LNCAP (cell line): ENCODE results near the gene ZBTB20.

Source experiments
- TF ChIP-seq, protein P1 (sequence below): fragments of 450-650 bp; IDR thresholded peaks from 2 replicates; pipeline ENCODE4 v1.5.1; 2017; ENCODE audit warnings: mild to moderate bottlenecking

Gene ZBTB20

GRCh38 chr3:114700637-114701234 is 446.4 kb downstream of the ZBTB20 start:
- TF ChIP-seq, protein P1, sequence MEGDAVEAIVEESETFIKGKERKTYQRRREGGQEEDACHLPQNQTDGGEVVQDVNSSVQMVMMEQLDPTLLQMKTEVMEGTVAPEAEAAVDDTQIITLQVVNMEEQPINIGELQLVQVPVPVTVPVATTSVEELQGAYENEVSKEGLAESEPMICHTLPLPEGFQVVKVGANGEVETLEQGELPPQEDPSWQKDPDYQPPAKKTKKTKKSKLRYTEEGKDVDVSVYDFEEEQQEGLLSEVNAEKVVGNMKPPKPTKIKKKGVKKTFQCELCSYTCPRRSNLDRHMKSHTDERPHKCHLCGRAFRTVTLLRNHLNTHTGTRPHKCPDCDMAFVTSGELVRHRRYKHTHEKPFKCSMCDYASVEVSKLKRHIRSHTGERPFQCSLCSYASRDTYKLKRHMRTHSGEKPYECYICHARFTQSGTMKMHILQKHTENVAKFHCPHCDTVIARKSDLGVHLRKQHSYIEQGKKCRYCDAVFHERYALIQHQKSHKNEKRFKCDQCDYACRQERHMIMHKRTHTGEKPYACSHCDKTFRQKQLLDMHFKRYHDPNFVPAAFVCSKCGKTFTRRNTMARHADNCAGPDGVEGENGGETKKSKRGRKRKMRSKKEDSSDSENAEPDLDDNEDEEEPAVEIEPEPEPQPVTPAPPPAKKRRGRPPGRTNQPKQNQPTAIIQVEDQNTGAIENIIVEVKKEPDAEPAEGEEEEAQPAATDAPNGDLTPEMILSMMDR, result no peak

DNA sequence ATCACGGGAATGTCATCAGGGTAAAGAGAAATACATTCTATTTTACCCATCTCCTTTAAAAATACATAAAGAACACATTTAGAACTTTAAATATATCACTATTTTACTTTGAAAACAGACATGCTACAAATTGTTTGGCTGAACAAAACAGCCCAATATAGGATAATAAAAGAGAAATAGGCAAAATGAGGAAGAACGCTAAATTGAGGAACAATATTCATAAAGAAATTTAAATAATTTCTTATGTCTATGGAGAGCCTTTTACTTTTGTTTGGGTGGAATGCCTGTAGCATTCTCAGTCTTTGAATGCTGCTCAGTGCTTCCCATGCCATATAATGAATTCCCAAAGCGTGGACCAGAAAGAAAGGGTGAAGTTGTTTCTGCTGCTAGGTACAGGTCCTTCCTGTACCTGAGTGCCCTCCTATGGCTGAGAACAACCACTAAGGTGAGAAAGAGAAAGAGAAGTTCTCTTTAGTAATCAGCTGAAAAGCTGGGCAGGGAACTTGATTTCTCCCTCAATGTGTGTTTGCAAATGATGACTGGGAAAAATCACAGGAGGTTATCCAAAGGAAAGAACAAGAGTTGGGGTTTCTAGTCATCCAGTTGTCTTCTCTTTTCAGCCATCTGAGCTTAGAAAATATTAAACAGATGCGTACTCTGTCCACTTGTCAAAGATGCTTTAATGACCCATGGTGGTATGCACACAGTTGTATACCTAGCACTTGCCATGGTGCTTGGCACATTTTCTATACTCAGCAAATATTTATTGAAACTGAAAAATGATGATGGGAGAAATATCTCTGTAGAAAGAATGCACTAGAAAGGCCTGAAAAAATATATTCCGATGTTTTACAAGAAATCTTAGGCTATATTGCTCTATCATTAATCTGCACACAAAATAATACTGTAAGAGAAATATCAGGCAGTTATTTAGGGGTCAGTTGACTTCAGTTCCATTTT is 448.7 kb downstream of the ZBTB20 start:
- TF ChIP-seq, protein P1, result no peak

DNA sequence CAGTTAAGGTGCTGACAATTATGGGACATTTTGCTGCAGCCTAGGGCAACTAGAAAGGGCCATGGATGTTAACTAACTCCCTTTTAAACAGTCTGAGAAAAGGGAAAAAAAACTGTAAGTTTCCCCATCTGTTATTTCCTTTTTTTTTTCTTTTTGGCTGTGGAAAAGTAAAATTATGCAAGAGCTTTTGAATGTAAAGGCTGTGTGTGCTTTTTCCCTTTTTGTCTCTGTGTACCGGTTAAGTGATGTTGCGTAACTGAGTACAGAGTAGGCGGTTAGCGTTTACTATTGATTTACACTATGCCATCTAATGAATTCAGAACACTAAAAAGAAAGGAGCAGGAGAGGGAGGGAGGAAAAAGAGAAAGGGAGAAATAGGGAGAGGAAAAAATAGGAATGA is 449.7 kb downstream of the ZBTB20 start:
- TF ChIP-seq, protein P1, result no peak

- TF ChIP-seq, protein P1, result no peak
These were observed 452.8 kb downstream of the ZBTB20 start for GRCh38 chr3:114694251-114694650.

GRCh38 chr3:114691871-114692270 is 455.2 kb downstream of the ZBTB20 start:
- TF ChIP-seq, protein P1, result no peak

GRCh38 chr3:114690911-114691310 is 456.2 kb downstream of the ZBTB20 start:
- TF ChIP-seq, protein P1, result no peak

- TF ChIP-seq, protein P1, result no peak
These were observed 459.9 kb downstream of the ZBTB20 start for GRCh38 chr3:114687151-114687550.
